SK-N-SH (cell line): ENCODE data around the gene GNL3L.

Experiments used
- CTCF ChIP-seq: fragments of 200-600 bp; sonication (generic); IDR thresholded peaks from 2 replicates; pipeline ENCODE4 v1.6.1; 2017; ENCODE audit warnings: antibody characterized with exemption, mild to moderate bottlenecking, moderate library complexity
- FOXM1 ChIP-seq: IDR thresholded peaks from 2 replicates; pipeline ENCODE4 v1.4.0; 2012; ENCODE audit warnings: low read depth, mild to moderate bottlenecking
- IRF3 ChIP-seq: fragments of 150-350 bp; IDR thresholded peaks from 2 replicates; pipeline ENCODE4 v1.6.1; 2016; ENCODE audit warnings: mild to moderate bottlenecking, low read depth, low read length
- PBX3 ChIP-seq: IDR thresholded peaks from 2 replicates; pipeline ENCODE4; 2012
- POLR2AphosphoS5 ChIP-seq: IDR thresholded peaks from 2 replicates; pipeline ENCODE4 v1.6.1; 2012; ENCODE audit warnings: low read depth, low read length
- SMC3 ChIP-seq: IDR thresholded peaks from 2 replicates; pipeline ENCODE4 v1.6.1; 2012; ENCODE audit warnings: low read depth, low read length, improper control_type of control experiment

GRCh38 chrX:54551801-54552200 is 21.8 kb downstream of the GNL3L start:
- TF ChIP-seq POLR2AphosphoS5 (no peak), PBX3 (no peak), CTCF (no peak), SMC3 (no peak), FOXM1 (no peak), IRF3 (no peak)
